ENCODE data around the gene ZNF26.
"Not testable (repeated sequence)": the region's sequence is repeated elsewhere in the genome, so short reads cannot be mapped to it uniquely, and the experiment has no call there.

ZNF26 gene

DNA sequence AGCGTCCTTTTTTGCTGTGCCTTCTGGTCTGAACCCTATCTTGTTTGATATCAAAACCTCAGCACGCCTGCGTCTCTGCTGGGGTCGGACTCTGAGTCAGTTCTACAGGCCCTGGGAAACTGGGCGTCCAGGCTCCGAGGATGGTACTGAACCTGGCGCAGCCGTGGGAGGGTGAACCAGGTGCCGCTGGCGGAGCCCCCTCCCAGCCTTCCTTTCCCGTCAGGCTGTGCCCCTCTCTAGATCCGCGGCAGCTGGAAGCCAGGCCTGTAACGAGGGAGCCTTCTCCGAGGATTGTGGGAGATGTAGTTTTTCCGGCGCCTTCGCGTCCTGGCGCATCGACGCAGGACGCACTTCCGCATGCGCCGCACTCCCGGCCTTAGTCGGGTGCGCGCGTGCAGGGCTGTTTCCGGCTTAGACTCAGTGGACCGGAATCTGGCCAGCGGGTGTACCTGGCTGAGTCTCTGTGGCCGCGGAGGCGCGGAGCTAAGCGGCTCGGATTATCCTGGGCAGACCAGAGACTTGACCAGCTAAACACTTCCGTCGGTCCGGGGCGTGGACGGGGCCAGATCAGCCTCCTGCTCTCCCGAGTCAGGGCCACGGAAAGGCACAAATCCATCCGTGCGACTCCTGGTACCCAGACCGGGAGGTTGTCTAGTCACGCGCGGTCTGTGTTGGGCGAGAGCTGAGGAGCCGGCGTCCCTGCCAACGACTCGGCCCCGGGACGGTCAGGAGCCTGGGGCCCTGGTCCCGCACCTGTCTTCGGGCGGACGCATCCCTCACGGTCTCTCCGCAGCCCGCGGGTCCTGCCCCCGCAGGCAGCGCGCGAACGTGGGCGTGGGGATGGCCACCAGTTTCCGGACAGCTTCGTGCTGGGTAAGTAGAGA, at the start of gene ZNF26:
Gene ZNF26 (plus strand): TSS at position 367 of the 884 bp plus-strand sequence. CDS start 474 bp downstream, at position 841.
- peaks cover 63% of the 10 kb centered on the region for H3K9me3 ChIP-seq (ENCODE audit: control insufficient read depth, insufficient read depth, low read length)

DNA sequence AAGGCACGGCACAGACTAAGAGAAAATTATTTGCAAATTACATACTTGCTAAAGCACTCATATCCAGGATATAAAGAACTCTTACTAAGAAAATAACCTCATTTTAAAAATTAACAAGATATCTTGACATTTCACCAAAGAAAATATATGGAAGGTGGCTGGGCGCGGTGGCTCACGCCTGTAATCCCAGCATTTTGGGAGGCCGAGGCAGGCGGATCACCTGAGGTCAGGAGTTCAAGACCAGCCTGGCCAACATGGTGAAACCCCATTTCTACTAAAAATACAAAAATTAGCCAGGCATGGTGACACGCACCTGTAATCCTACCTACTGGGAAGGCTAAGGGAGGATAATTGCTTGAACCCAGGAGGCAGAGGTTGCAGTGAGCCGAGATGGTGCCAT, 49.2 kb upstream of the ZNF26 start:
- H3K27me3 ChIP-seq (ENCODE audit: control insufficient read depth, insufficient read depth, low read length); H3K4me3 ChIP-seq (ENCODE audit: low read depth, low read length): not testable (repeated sequence)
- H3K9me3 ChIP-seq (ENCODE audit: control insufficient read depth, insufficient read depth, low read length), result peaks cover 62% of the 10 kb centered on the region

More for the DNA sequence above, at the start of gene ZNF26:
- no peaks in the 10 kb centered on the region for H3K4me1 ChIP-seq (ENCODE audit: control insufficient read depth, insufficient read depth, low read length)
- peak within 1 kb of the TSS; percentile 34 for H3K27ac ChIP-seq (ENCODE audit: low read depth, low read length)
- peak within 1 kb of the TSS; percentile 71 for H3K9ac ChIP-seq (ENCODE audit: low read depth, low read length)
- peak within 1 kb of the TSS; percentile 93 for H3K4me3 ChIP-seq (ENCODE audit: low read depth, low read length)
- peaks cover 5% of the 10 kb centered on the region for H3K36me3 ChIP-seq (ENCODE audit: control insufficient read depth, insufficient read depth, low read length)
- no peaks in the 10 kb centered on the region for H3K27me3 ChIP-seq (ENCODE audit: control insufficient read depth, insufficient read depth, low read length)

GRCh38 chr12:132937476-132937875, 48.7 kb upstream of the ZNF26 start:
- Histone ChIP-seq H3K27me3 (ENCODE audit: control insufficient read depth, insufficient read depth, low read length) (no peaks in the 10 kb centered on the region), H3K27ac (ENCODE audit: low read depth, low read length) (no peak overlapping the region), H3K4me3 (ENCODE audit: low read depth, low read length) (no peak overlapping the region), H3K9ac (ENCODE audit: low read depth, low read length) (no peak overlapping the region), H3K4me1 (ENCODE audit: control insufficient read depth, insufficient read depth, low read length) (no peaks in the 10 kb centered on the region), H3K9me3 (ENCODE audit: control insufficient read depth, insufficient read depth, low read length) (peaks cover 61% of the 10 kb centered on the region), H3K36me3 (ENCODE audit: control insufficient read depth, insufficient read depth, low read length) (peaks cover 6% of the 10 kb centered on the region)

More for the DNA sequence above, 49.2 kb upstream of the ZNF26 start:
- not testable (repeated sequence) for H3K36me3 ChIP-seq (ENCODE audit: control insufficient read depth, insufficient read depth, low read length); H3K4me1 ChIP-seq (ENCODE audit: control insufficient read depth, insufficient read depth, low read length); H3K9ac ChIP-seq (ENCODE audit: low read depth, low read length); H3K27ac ChIP-seq (ENCODE audit: low read depth, low read length)

- H3K9ac ChIP-seq (ENCODE audit: low read depth, low read length); H3K4me1 ChIP-seq (ENCODE audit: control insufficient read depth, insufficient read depth, low read length); H3K27me3 ChIP-seq (ENCODE audit: control insufficient read depth, insufficient read depth, low read length); H3K27ac ChIP-seq (ENCODE audit: low read depth, low read length); H3K4me3 ChIP-seq (ENCODE audit: low read depth, low read length): not testable (repeated sequence)
- H3K9me3 ChIP-seq (ENCODE audit: control insufficient read depth, insufficient read depth, low read length), result peaks cover 58% of the 10 kb centered on the region
- peaks cover 17% of the 10 kb centered on the region for H3K36me3 ChIP-seq (ENCODE audit: control insufficient read depth, insufficient read depth, low read length)
Measured at GRCh38 chr12:132938807-132939206, 47.4 kb upstream of the ZNF26 start.

DNA sequence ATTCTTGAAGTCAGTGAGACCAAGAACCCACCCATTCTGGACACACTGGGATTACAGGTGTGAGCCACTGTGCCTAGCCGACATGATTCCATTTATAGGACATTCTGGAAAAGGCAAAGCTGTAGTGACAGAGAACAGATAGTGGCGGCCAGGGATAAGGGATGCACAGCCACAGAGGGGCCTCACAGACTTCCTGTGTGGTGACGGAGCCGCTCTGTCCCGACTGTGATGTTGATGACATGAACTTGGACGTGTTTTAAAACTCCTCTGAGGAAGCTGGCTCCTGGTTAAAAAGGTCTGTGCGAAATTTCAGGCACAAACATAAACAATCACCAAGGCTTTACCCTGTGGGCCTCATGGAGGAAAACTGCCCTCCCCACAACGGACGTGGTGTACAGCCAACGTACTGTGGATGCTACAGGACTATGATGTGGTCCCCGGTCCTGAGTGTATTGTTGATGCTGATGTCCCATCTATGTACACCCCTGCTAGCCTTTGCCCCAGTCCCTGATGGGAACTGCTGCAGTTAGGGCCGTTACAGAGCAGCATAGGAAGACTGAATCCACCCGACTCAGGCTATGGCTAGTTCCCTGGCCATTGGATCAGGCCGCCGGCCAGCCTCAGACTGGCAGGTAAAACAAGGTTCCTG, 46.0 kb upstream of the ZNF26 start:
- Histone ChIP-seq H3K9ac (ENCODE audit: low read depth, low read length) (no peak overlapping the region), H3K4me1 (ENCODE audit: control insufficient read depth, insufficient read depth, low read length) (no peaks in the 10 kb centered on the region), H3K9me3 (ENCODE audit: control insufficient read depth, insufficient read depth, low read length) (peaks cover 64% of the 10 kb centered on the region), H3K36me3 (ENCODE audit: control insufficient read depth, insufficient read depth, low read length) (peaks cover 31% of the 10 kb centered on the region), H3K4me3 (ENCODE audit: low read depth, low read length) (no peak overlapping the region), H3K27ac (ENCODE audit: low read depth, low read length) (no peak overlapping the region), H3K27me3 (ENCODE audit: control insufficient read depth, insufficient read depth, low read length) (no peaks in the 10 kb centered on the region)

- Histone ChIP-seq H3K4me3 (ENCODE audit: low read depth, low read length) (no peak overlapping the region), H3K4me1 (ENCODE audit: control insufficient read depth, insufficient read depth, low read length) (no peaks in the 10 kb centered on the region), H3K27me3 (ENCODE audit: control insufficient read depth, insufficient read depth, low read length) (no peaks in the 10 kb centered on the region), H3K9ac (ENCODE audit: low read depth, low read length) (no peak overlapping the region), H3K36me3 (ENCODE audit: control insufficient read depth, insufficient read depth, low read length) (peaks cover 36% of the 10 kb centered on the region), H3K27ac (ENCODE audit: low read depth, low read length) (no peak overlapping the region), H3K9me3 (ENCODE audit: control insufficient read depth, insufficient read depth, low read length) (peaks cover 70% of the 10 kb centered on the region)
Measured at GRCh38 chr12:132941336-132941954, 44.7 kb upstream of the ZNF26 start.

DNA sequence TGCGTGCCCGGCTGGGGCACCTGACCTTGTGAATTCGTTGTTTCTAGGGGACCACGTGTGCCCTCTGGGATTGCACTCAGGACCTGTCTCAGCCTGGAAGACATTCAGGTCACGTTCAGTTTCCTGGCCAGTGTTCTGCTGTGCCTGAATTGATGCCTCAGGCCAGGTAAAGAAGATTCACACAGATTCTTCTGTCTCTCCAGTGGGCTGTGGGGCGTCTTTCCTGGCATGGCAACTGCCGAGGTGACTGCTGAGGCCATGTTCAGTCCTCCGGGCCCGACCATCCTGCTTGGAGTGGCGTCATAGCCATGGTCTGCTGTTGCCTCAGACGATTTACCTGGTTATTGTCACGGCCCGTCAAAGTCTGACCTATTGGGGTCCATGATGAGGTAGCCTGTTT, 43.6 kb upstream of the ZNF26 start:
- peaks cover 69% of the 10 kb centered on the region for H3K9me3 ChIP-seq (ENCODE audit: control insufficient read depth, insufficient read depth, low read length)
- no peak overlapping the region for H3K9ac ChIP-seq (ENCODE audit: low read depth, low read length)
- peaks cover 36% of the 10 kb centered on the region for H3K36me3 ChIP-seq (ENCODE audit: control insufficient read depth, insufficient read depth, low read length)
- H3K4me1 ChIP-seq (ENCODE audit: control insufficient read depth, insufficient read depth, low read length), result no peaks in the 10 kb centered on the region
- no peak overlapping the region for H3K4me3 ChIP-seq (ENCODE audit: low read depth, low read length)
- H3K27me3 ChIP-seq (ENCODE audit: control insufficient read depth, insufficient read depth, low read length), result no peaks in the 10 kb centered on the region
- H3K27ac ChIP-seq (ENCODE audit: low read depth, low read length), result no peak overlapping the region

DNA sequence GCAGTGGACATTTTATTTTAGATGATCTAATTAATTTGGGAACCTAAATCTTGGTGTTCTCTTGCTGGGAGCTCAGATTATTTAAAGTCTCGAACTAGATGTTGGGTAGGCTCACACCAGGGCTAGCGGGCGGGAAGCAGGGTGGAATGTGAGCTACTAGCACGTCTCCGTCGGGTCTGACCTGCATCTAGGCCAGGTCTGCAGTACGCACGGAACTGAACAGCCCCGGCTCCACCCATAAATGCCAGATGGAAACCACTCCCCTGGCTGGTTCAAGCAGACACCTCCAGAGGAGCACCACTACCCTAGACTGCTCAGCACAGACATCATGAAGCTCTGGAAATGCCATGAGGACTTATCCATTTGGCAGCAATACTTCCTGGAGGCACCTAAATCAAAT, 40.4 kb upstream of the ZNF26 start:
- Histone ChIP-seq H3K27ac (ENCODE audit: low read depth, low read length) (no peak overlapping the region), H3K36me3 (ENCODE audit: control insufficient read depth, insufficient read depth, low read length) (peaks cover 36% of the 10 kb centered on the region), H3K9ac (ENCODE audit: low read depth, low read length) (no peak overlapping the region), H3K27me3 (ENCODE audit: control insufficient read depth, insufficient read depth, low read length) (no peaks in the 10 kb centered on the region), H3K4me1 (ENCODE audit: control insufficient read depth, insufficient read depth, low read length) (no peaks in the 10 kb centered on the region), H3K9me3 (ENCODE audit: control insufficient read depth, insufficient read depth, low read length) (peaks cover 93% of the 10 kb centered on the region), H3K4me3 (ENCODE audit: low read depth, low read length) (no peak overlapping the region)

DNA sequence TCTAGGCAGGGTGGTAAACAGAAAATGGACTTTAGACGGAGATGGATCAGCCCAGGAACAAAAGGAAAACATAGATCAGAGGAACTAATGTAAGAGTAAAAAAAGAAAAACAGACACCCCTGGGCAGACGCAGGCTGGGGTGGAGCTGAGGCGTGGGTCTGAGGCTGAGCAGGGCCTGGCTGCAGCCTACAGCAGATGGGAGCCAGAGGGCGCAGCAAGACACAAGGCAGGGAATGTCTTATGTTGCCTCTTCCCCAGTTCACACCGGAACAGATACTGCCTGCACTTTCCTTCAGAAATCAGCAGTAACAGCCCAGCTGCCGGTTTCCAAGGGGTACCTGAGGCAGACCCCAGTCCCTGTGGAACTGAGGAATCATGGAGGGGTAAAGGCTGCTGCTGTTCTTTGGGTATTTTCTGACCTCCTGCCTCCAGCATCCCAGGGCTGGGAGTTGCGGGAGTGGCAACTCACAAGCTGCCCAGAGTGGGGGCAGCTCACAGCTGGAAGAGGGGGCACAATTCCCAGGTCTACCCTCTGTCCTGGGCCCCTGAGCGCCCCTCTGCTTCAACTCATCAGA, 39.8 kb upstream of the ZNF26 start:
- no peaks in the 10 kb centered on the region for H3K4me1 ChIP-seq (ENCODE audit: control insufficient read depth, insufficient read depth, low read length)
- H3K27ac ChIP-seq (ENCODE audit: low read depth, low read length), result no peak overlapping the region
- peaks cover 93% of the 10 kb centered on the region for H3K9me3 ChIP-seq (ENCODE audit: control insufficient read depth, insufficient read depth, low read length)
- H3K27me3 ChIP-seq (ENCODE audit: control insufficient read depth, insufficient read depth, low read length), result no peaks in the 10 kb centered on the region
- peaks cover 36% of the 10 kb centered on the region for H3K36me3 ChIP-seq (ENCODE audit: control insufficient read depth, insufficient read depth, low read length)
- H3K4me3 ChIP-seq (ENCODE audit: low read depth, low read length), result no peak overlapping the region
- H3K9ac ChIP-seq (ENCODE audit: low read depth, low read length), result no peak overlapping the region

GRCh38 chr12:132948146-132949066, 37.8 kb upstream of the ZNF26 start:
- H3K27me3 ChIP-seq (ENCODE audit: control insufficient read depth, insufficient read depth, low read length), result no peaks in the 10 kb centered on the region
- no peak overlapping the region for H3K9ac ChIP-seq (ENCODE audit: low read depth, low read length)
- no peak overlapping the region for H3K4me3 ChIP-seq (ENCODE audit: low read depth, low read length)
- no peak overlapping the region for H3K27ac ChIP-seq (ENCODE audit: low read depth, low read length)
- H3K9me3 ChIP-seq (ENCODE audit: control insufficient read depth, insufficient read depth, low read length), result peaks cover 94% of the 10 kb centered on the region
- H3K36me3 ChIP-seq (ENCODE audit: control insufficient read depth, insufficient read depth, low read length), result peaks cover 23% of the 10 kb centered on the region
- no peaks in the 10 kb centered on the region for H3K4me1 ChIP-seq (ENCODE audit: control insufficient read depth, insufficient read depth, low read length)
